ENCODE results near the gene MGAT4C. TPM values are rescaled to one million over a fixed set of nuclear protein-coding genes. Genes with fewer than 3 reads are reported as not detected.

Gene MGAT4C
- total and polyA plus RNA-seq, 12 donors, result under 0.01 to 8.3 (median 0.94) TPM

GRCh38 chr12:85985996-85986395, 270.2 kb downstream of the MGAT4C start:
- H3K36me3 ChIP-seq (replicated peaks in 1 of 2), result no peaks in the 10 kb centered on the region
- H3K27me3 ChIP-seq, result no peaks in the 10 kb centered on the region
- TF ChIP-seq POLR2A (IDR thresholded peaks at IDR 0.05), result no peak
- TF ChIP-seq CTCF (IDR thresholded peaks at IDR 0.05), result no peak
- H3K4me1 ChIP-seq (replicated peaks in 1 of 2), result no peaks in the 10 kb centered on the region
- H3K4me3 ChIP-seq, result no peak overlapping the region
- intact Hi-C loops (cut with DNase I), result no loop called here
- no peak for DNase-seq
- no peaks in the 10 kb centered on the region for H3K9me3 ChIP-seq (replicated peaks in 1 of 3)
- no peak overlapping the region for H3K27ac ChIP-seq

- TF ChIP-seq POLR2A (IDR thresholded peaks at IDR 0.05) (no peak), CTCF (IDR thresholded peaks at IDR 0.05) (no peak)
- WGBS, 4 donors, result 73 to 80% (median 74%) methylated on average over 5 of the region's 5 CpGs
- no peak for DNase-seq
- intact Hi-C loops (cut with DNase I), result no loop called here
- no peaks in the 10 kb centered on the region for H3K4me1 ChIP-seq (replicated peaks in 1 of 2)
- H3K27ac ChIP-seq, result no peak overlapping the region
- H3K9me3 ChIP-seq (replicated peaks in 1 of 3), result peaks cover 0 to 2% (median 0%) of the 10 kb centered on the region in 3 donors
- H3K36me3 ChIP-seq (replicated peaks in 1 of 2), result no peaks in the 10 kb centered on the region
- H3K27me3 ChIP-seq, result no peaks in the 10 kb centered on the region
- no peak overlapping the region for H3K4me3 ChIP-seq
These were observed 272.6 kb downstream of the MGAT4C start for GRCh38 chr12:85983601-85984000.

- Histone ChIP-seq H3K27me3 (no peaks in the 10 kb centered on the region), H3K4me1 (replicated peaks in 1 of 2) (no peaks in the 10 kb centered on the region), H3K36me3 (replicated peaks in 1 of 2) (no peaks in the 10 kb centered on the region), H3K4me3 (no peak overlapping the region), H3K9me3 (replicated peaks in 1 of 3) (peaks cover 0 to 9% (median 0%) of the 10 kb centered on the region in 3 donors), H3K27ac (no peak overlapping the region)
- intact Hi-C loops (cut with DNase I), result no loop called here
- TF ChIP-seq POLR2A (IDR thresholded peaks at IDR 0.05) (no peak), CTCF (IDR thresholded peaks at IDR 0.05) (no peak)
- 64 to 74% (median 64%) methylated on average over 4 of the region's 4 CpGs for WGBS, 4 donors
- no peak for DNase-seq
These were observed 276.6 kb downstream of the MGAT4C start for GRCh38 chr12:85979641-85980040.

GRCh38 chr12:85975716-85976115, 280.5 kb downstream of the MGAT4C start:
- TF ChIP-seq POLR2A (IDR thresholded peaks at IDR 0.05), result no peak
- no peak for TF ChIP-seq CTCF (IDR thresholded peaks at IDR 0.05)
- no peaks in the 10 kb centered on the region for H3K4me1 ChIP-seq (replicated peaks in 1 of 2)
- H3K27ac ChIP-seq, result no peak overlapping the region
- no peak for DNase-seq
- 63 to 74% (median 66%) methylated on average over 1 of the region's 1 CpG for WGBS, 4 donors
- H3K36me3 ChIP-seq (replicated peaks in 1 of 2), result no peaks in the 10 kb centered on the region
- H3K4me3 ChIP-seq, result no peak overlapping the region
- intact Hi-C loops (cut with DNase I), result no loop called here
- H3K9me3 ChIP-seq (replicated peaks in 1 of 3), result peaks cover 0 to 9% (median 0%) of the 10 kb centered on the region in 3 donors
- H3K27me3 ChIP-seq, result no peaks in the 10 kb centered on the region

All from adrenal gland (tissue), 12 donors.